Activated T-helper 1 cell treated with anti-CD3 and anti-CD28 coated beads, Interleukin-12 subunit alpha, Interleukin-12 subunit beta, Interleukin-2, Interleukin-4 antibody, amounts not matched to agents 30 ng/mL and 10 ng/mL and 1 ng/mL, durations not matched to agents 14 hours and 24 hours and 36 hours (primary cell): ENCODE data around the gene NDUFA13. TPM values are rescaled to one million over a fixed set of nuclear protein-coding genes. Genes with fewer than 3 reads are reported as not detected.

Source experiments
- DNase-seq: peaks from one replicate; pipeline ENCODE4 v3.0.0; 2021; ENCODE audit warnings: low spot score
- H3K27ac Mint-ChIP-seq: one replicate; pipeline ENCODE4 v1.8.0; 2021; ENCODE audit warnings: mild to moderate bottlenecking, mixed read lengths
- H3K27me3 Mint-ChIP-seq: one replicate; pipeline ENCODE4 v1.8.0; 2022; ENCODE audit warnings: mild to moderate bottlenecking, moderate library complexity, mixed read lengths; ENCODE audit not compliant: insufficient read depth
- H3K36me3 Mint-ChIP-seq: one replicate; pipeline ENCODE4 v1.8.0; 2021; ENCODE audit warnings: low read depth, mixed read lengths
- H3K4me1 Mint-ChIP-seq: one replicate; pipeline ENCODE4 v1.8.0; 2021; ENCODE audit warnings: low read depth, mixed read lengths
- H3K4me3 Mint-ChIP-seq: one replicate; pipeline ENCODE4 v1.8.0; 2021; ENCODE audit warnings: mild to moderate bottlenecking, moderate library complexity, mixed read lengths
- H3K9me3 Mint-ChIP-seq: one replicate; pipeline ENCODE4 v1.8.0; 2021; ENCODE audit warnings: mixed read lengths
- intact Hi-C: fragments of 100-400 bp; cut with micrococcal nuclease; formaldehyde crosslinking; loops from one replicate; pipeline ENCODE4 v1.15.1; 2024
- total RNA-seq: library from RNA; stranded (reverse); gene quantifications from 2 replicates; pipeline ENCODE4 v1.2.3, GENCODE V29; 2022

Gene NDUFA13
- total RNA-seq, 1 donor from 2014 or later = 410 TPM

- H3K4me1 Mint-ChIP-seq = peaks cover 17% of the 10 kb centered on the region
- H3K9me3 Mint-ChIP-seq = no peaks in the 10 kb centered on the region
- intact Hi-C loops = no loop called here
- H3K4me3 Mint-ChIP-seq = no peak overlapping the region
- no peaks in the 10 kb centered on the region for H3K27me3 Mint-ChIP-seq
- no peak for DNase-seq
- peaks cover 18% of the 10 kb centered on the region for H3K36me3 Mint-ChIP-seq
- H3K27ac Mint-ChIP-seq = no peak overlapping the region
Observed at GRCh38 chr19:19493841-19494546, 22.0 kb upstream of the NDUFA13 start.

- intact Hi-C loops = no loop called here
- Mint-ChIP-seq H3K27ac (no peak overlapping the region), H3K36me3 (peaks cover 14% of the 10 kb centered on the region), H3K4me3 (no peak overlapping the region), H3K27me3 (no peaks in the 10 kb centered on the region), H3K4me1 (no peaks in the 10 kb centered on the region), H3K9me3 (no peaks in the 10 kb centered on the region)
- DNase-seq = no peak
Observed at GRCh38 chr19:19495614-19496603, 20.1 kb upstream of the NDUFA13 start.

GRCh38 chr19:19498255-19498991 lies 17.6 kb upstream of the NDUFA13 start:
- H3K4me1 Mint-ChIP-seq = no peaks in the 10 kb centered on the region
- no peak overlapping the region for H3K27ac Mint-ChIP-seq
- no peak for DNase-seq
- H3K9me3 Mint-ChIP-seq = no peaks in the 10 kb centered on the region
- H3K27me3 Mint-ChIP-seq = no peaks in the 10 kb centered on the region
- peaks cover 32% of the 10 kb centered on the region for H3K36me3 Mint-ChIP-seq
- no peak overlapping the region for H3K4me3 Mint-ChIP-seq
- intact Hi-C loops = no loop called here

- Mint-ChIP-seq H3K36me3 (peaks cover 37% of the 10 kb centered on the region), H3K4me3 (no peak overlapping the region), H3K4me1 (no peaks in the 10 kb centered on the region), H3K9me3 (no peaks in the 10 kb centered on the region), H3K27ac (no peak overlapping the region), H3K27me3 (no peaks in the 10 kb centered on the region)
- DNase-seq = no peak
- intact Hi-C loops = no loop called here
Observed at GRCh38 chr19:19499272-19499995, 16.6 kb upstream of the NDUFA13 start.

- Mint-ChIP-seq H3K4me3 (no peak overlapping the region), H3K36me3 (peaks cover 32% of the 10 kb centered on the region), H3K27ac (no peak overlapping the region), H3K4me1 (no peaks in the 10 kb centered on the region), H3K27me3 (no peaks in the 10 kb centered on the region), H3K9me3 (no peaks in the 10 kb centered on the region)
- no peak for DNase-seq
- intact Hi-C loops = no loop called here
Observed at GRCh38 chr19:19500975-19501644, 14.9 kb upstream of the NDUFA13 start.

- intact Hi-C loops = no loop called here
- H3K4me3 Mint-ChIP-seq = no peak overlapping the region
- no peaks in the 10 kb centered on the region for H3K9me3 Mint-ChIP-seq
- H3K36me3 Mint-ChIP-seq = peaks cover 37% of the 10 kb centered on the region
- no peak for DNase-seq
- H3K27me3 Mint-ChIP-seq = no peaks in the 10 kb centered on the region
- H3K4me1 Mint-ChIP-seq = no peaks in the 10 kb centered on the region
- no peak overlapping the region for H3K27ac Mint-ChIP-seq
Observed at GRCh38 chr19:19501798-19502197, 14.2 kb upstream of the NDUFA13 start.

GRCh38 chr19:19502281-19502680 lies 13.7 kb upstream of the NDUFA13 start:
- H3K9me3 Mint-ChIP-seq = no peaks in the 10 kb centered on the region
- H3K4me1 Mint-ChIP-seq = no peaks in the 10 kb centered on the region
- no peak overlapping the region for H3K4me3 Mint-ChIP-seq
- no peak for DNase-seq
- H3K36me3 Mint-ChIP-seq = peaks cover 35% of the 10 kb centered on the region
- no peak overlapping the region for H3K27ac Mint-ChIP-seq
- intact Hi-C loops = no loop called here
- H3K27me3 Mint-ChIP-seq = no peaks in the 10 kb centered on the region

- intact Hi-C loops = no loop called here
- H3K4me3 Mint-ChIP-seq = no peak overlapping the region
- DNase-seq = no peak
- H3K27me3 Mint-ChIP-seq = no peaks in the 10 kb centered on the region
- no peaks in the 10 kb centered on the region for H3K4me1 Mint-ChIP-seq
- H3K27ac Mint-ChIP-seq = no peak overlapping the region
- H3K36me3 Mint-ChIP-seq = peaks cover 37% of the 10 kb centered on the region
- no peaks in the 10 kb centered on the region for H3K9me3 Mint-ChIP-seq
Observed at GRCh38 chr19:19502808-19503602, 13.0 kb upstream of the NDUFA13 start.

- Mint-ChIP-seq H3K4me1 (no peaks in the 10 kb centered on the region), H3K36me3 (peaks cover 37% of the 10 kb centered on the region)
- intact Hi-C loops = no loop called here
Observed at GRCh38 chr19:19504754-19505668, 11.0 kb upstream of the NDUFA13 start.

GRCh38 chr19:19505669-19506326 lies 10.2 kb upstream of the NDUFA13 start:
- no peak overlapping the region for H3K27ac Mint-ChIP-seq
- no peak for DNase-seq
- H3K27me3 Mint-ChIP-seq = no peaks in the 10 kb centered on the region
- intact Hi-C loops = no loop called here
- peaks cover 37% of the 10 kb centered on the region for H3K36me3 Mint-ChIP-seq
- no peaks in the 10 kb centered on the region for H3K4me1 Mint-ChIP-seq
- no peaks in the 10 kb centered on the region for H3K9me3 Mint-ChIP-seq
- no peak overlapping the region for H3K4me3 Mint-ChIP-seq

More at GRCh38 chr19:19504754-19505668, 11.0 kb upstream of the NDUFA13 start:
- Mint-ChIP-seq H3K27ac (no peak overlapping the region), H3K27me3 (no peaks in the 10 kb centered on the region), H3K9me3 (no peaks in the 10 kb centered on the region), H3K4me3 (no peak overlapping the region)
- no peak for DNase-seq
